ENCODE measurements around the gene DHX36.

The DHX36 gene

GRCh38 chr3:154310840-154311239, 13.4 kb downstream of the DHX36 start:
- TF ChIP-seq CTCF (IDR thresholded peaks at IDR 0.05), result no peak
- no peaks in the 10 kb centered on the region for H3K36me3 ChIP-seq (ENCODE audit: control insufficient read depth, insufficient read depth, low read length)
- no peak overlapping the region for H3K27ac ChIP-seq
- no peak overlapping the region for H3K4me3 ChIP-seq (ENCODE audit: low read depth, low read length)
- H3K27me3 ChIP-seq (ENCODE audit: control insufficient read depth, insufficient read depth, low read length), result no peaks in the 10 kb centered on the region
- H3K9ac ChIP-seq, result no peak overlapping the region
- H3K4me2 ChIP-seq (ENCODE audit: low read length), result no peak overlapping the region
- H2AFZ ChIP-seq, result no peak overlapping the region
- peaks cover 5% of the 10 kb centered on the region for H3K4me1 ChIP-seq
- no peaks in the 10 kb centered on the region for H3K9me3 ChIP-seq (ENCODE audit: control insufficient read depth, low read length)
- peaks cover 3% of the 10 kb centered on the region for H3K79me2 ChIP-seq

GRCh38 chr3:154307363-154307762, 16.9 kb downstream of the DHX36 start:
- Histone ChIP-seq H3K9ac (no peak overlapping the region), H3K27ac (no peak overlapping the region), H3K9me3 (ENCODE audit: control insufficient read depth, low read length) (no peaks in the 10 kb centered on the region), H3K4me2 (ENCODE audit: low read length) (no peak overlapping the region), H3K4me1 (peaks cover 5% of the 10 kb centered on the region), H3K79me2 (peaks cover 3% of the 10 kb centered on the region), H3K36me3 (ENCODE audit: control insufficient read depth, insufficient read depth, low read length) (no peaks in the 10 kb centered on the region), H3K27me3 (ENCODE audit: control insufficient read depth, insufficient read depth, low read length) (no peaks in the 10 kb centered on the region), H2AFZ (no peak overlapping the region), H3K4me3 (ENCODE audit: low read depth, low read length) (no peak overlapping the region)
- no peak for TF ChIP-seq CTCF (IDR thresholded peaks at IDR 0.05)

GRCh38 chr3:154304936-154305335, 19.4 kb downstream of the DHX36 start:
- Histone ChIP-seq H3K4me2 (ENCODE audit: low read length) (no peak overlapping the region), H3K4me1 (peaks cover 5% of the 10 kb centered on the region), H3K9me3 (ENCODE audit: control insufficient read depth, low read length) (no peaks in the 10 kb centered on the region), H3K4me3 (ENCODE audit: low read depth, low read length) (no peak overlapping the region), H3K27ac (no peak overlapping the region), H3K36me3 (ENCODE audit: control insufficient read depth, insufficient read depth, low read length) (no peaks in the 10 kb centered on the region), H2AFZ (no peak overlapping the region), H3K9ac (no peak overlapping the region), H3K27me3 (ENCODE audit: control insufficient read depth, insufficient read depth, low read length) (no peaks in the 10 kb centered on the region), H3K79me2 (peaks cover 3% of the 10 kb centered on the region)
- no peak for TF ChIP-seq CTCF (IDR thresholded peaks at IDR 0.05)

- peaks cover 5% of the 10 kb centered on the region for H3K4me1 ChIP-seq
- no peaks in the 10 kb centered on the region for H3K9me3 ChIP-seq (ENCODE audit: control insufficient read depth, low read length)
- peaks cover 3% of the 10 kb centered on the region for H3K79me2 ChIP-seq
- TF ChIP-seq CTCF (IDR thresholded peaks at IDR 0.05), result no peak
- H3K9ac ChIP-seq, result no peak overlapping the region
- no peak overlapping the region for H3K27ac ChIP-seq
- no peaks in the 10 kb centered on the region for H3K36me3 ChIP-seq (ENCODE audit: control insufficient read depth, insufficient read depth, low read length)
- H3K4me2 ChIP-seq (ENCODE audit: low read length), result no peak overlapping the region
- H2AFZ ChIP-seq, result no peak overlapping the region
- H3K27me3 ChIP-seq (ENCODE audit: control insufficient read depth, insufficient read depth, low read length), result no peaks in the 10 kb centered on the region
- no peak overlapping the region for H3K4me3 ChIP-seq (ENCODE audit: low read depth, low read length)
Measured at GRCh38 chr3:154304116-154304786, 20.0 kb downstream of the DHX36 start.

- Histone ChIP-seq H3K4me2 (ENCODE audit: low read length) (no peak overlapping the region), H3K9me3 (ENCODE audit: control insufficient read depth, low read length) (no peaks in the 10 kb centered on the region), H3K4me1 (no peaks in the 10 kb centered on the region), H3K27me3 (ENCODE audit: control insufficient read depth, insufficient read depth, low read length) (no peaks in the 10 kb centered on the region), H3K4me3 (ENCODE audit: low read depth, low read length) (no peak overlapping the region), H3K9ac (no peak overlapping the region), H2AFZ (no peak overlapping the region), H3K27ac (no peak overlapping the region), H3K36me3 (ENCODE audit: control insufficient read depth, insufficient read depth, low read length) (no peaks in the 10 kb centered on the region), H3K79me2 (no peaks in the 10 kb centered on the region)
- TF ChIP-seq CTCF (IDR thresholded peaks at IDR 0.05), result no peak
Measured at GRCh38 chr3:154301561-154301960, 22.7 kb downstream of the DHX36 start.
